Ishikawa (cell line): ENCODE measurements around the gene CHPF.

Experiments used
- CEBPB ChIP-seq: IDR thresholded peaks from 2 replicates; pipeline ENCODE4 v1.6.1; 2012
- EGR1 ChIP-seq: IDR thresholded peaks from 2 replicates; pipeline ENCODE4 v1.6.1; 2012
- EP300 ChIP-seq: IDR thresholded peaks from 2 replicates; pipeline ENCODE4 v1.6.1; 2012; ENCODE audit warnings: borderline replicate concordance
- FOXM1 ChIP-seq: IDR thresholded peaks from 2 replicates; pipeline ENCODE4 v1.6.1; 2012; ENCODE audit warnings: low read depth, borderline replicate concordance
- RAD21 ChIP-seq: IDR thresholded peaks from 2 replicates; pipeline ENCODE4 v1.6.1; 2012; ENCODE audit warnings: low read depth
- TAF1 ChIP-seq: IDR thresholded peaks from 2 replicates; pipeline ENCODE4 v1.6.1; 2012; ENCODE audit warnings: low read depth, mild to moderate bottlenecking
- YY1 ChIP-seq: IDR thresholded peaks from 2 replicates; pipeline ENCODE4 v1.6.1; 2012; ENCODE audit warnings: low read depth
- ZBTB7A ChIP-seq: IDR thresholded peaks from 2 replicates; pipeline ENCODE4 v1.6.1; 2012; ENCODE audit warnings: low read depth
- TF ChIP-seq, protein P1 (sequence below): IDR thresholded peaks from 2 replicates; pipeline ENCODE4 v1.6.1; 2012
- TF ChIP-seq, protein P2 (sequence below): IDR thresholded peaks from 2 replicates; pipeline ENCODE4 v1.6.1; 2012; ENCODE audit warnings: low read depth, mild to moderate bottlenecking

DNA sequence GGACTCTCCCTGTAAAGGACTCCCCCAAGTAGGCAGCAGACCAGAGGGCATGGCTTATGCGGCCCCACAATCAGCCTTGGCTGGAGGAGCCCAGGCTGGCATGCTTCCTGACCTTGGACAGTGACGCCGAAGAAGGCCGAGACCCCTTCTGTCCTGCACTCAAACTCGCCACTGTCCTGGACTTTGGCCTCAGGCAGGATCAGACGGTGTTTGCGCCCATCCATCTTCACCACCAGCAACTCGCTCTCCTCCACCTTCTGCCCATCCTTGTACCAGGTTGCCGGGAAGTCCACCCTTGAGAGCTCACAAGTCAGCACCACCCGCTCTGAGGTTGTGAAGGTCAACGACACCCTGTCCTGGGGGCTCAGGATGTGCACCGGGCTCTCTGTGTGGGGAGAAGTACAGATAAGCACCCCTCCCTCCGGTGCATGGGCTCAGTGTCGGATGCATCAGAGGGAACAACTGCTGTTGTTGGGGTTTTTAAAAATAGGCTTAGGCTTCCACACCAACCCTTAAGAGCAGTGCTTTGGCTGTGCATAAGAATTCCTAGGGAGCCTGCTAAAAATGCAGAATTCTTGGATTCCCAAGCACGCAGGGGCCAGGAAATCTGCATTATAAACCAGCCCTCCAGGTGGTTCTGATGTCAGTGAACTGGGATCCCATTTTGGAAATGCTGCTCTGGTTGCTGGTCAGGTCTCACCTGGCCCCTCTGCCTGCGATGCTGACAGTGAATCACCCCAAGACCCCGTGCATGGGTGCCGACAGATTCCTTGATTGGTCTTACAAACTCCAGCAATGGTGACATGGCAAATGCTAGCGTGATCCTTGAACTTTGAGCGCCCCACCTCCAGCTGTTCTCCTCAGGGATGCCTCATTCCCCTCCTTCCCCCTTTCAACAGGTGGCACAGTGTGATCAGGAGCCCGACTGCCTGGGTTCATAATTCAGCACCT lies 21.8 kb upstream of the CHPF start:
- TF ChIP-seq CEBPB: no peak
- TF ChIP-seq EGR1: no peak
- TF ChIP-seq, protein P1, sequence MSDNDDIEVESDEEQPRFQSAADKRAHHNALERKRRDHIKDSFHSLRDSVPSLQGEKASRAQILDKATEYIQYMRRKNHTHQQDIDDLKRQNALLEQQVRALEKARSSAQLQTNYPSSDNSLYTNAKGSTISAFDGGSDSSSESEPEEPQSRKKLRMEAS: no peak
- no peak for TF ChIP-seq EP300
- TF ChIP-seq, protein P2, sequence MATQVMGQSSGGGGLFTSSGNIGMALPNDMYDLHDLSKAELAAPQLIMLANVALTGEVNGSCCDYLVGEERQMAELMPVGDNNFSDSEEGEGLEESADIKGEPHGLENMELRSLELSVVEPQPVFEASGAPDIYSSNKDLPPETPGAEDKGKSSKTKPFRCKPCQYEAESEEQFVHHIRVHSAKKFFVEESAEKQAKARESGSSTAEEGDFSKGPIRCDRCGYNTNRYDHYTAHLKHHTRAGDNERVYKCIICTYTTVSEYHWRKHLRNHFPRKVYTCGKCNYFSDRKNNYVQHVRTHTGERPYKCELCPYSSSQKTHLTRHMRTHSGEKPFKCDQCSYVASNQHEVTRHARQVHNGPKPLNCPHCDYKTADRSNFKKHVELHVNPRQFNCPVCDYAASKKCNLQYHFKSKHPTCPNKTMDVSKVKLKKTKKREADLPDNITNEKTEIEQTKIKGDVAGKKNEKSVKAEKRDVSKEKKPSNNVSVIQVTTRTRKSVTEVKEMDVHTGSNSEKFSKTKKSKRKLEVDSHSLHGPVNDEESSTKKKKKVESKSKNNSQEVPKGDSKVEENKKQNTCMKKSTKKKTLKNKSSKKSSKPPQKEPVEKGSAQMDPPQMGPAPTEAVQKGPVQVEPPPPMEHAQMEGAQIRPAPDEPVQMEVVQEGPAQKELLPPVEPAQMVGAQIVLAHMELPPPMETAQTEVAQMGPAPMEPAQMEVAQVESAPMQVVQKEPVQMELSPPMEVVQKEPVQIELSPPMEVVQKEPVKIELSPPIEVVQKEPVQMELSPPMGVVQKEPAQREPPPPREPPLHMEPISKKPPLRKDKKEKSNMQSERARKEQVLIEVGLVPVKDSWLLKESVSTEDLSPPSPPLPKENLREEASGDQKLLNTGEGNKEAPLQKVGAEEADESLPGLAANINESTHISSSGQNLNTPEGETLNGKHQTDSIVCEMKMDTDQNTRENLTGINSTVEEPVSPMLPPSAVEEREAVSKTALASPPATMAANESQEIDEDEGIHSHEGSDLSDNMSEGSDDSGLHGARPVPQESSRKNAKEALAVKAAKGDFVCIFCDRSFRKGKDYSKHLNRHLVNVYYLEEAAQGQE: no peak
- no peak for TF ChIP-seq ZBTB7A
- TF ChIP-seq FOXM1: no peak
- no peak for TF ChIP-seq YY1
- TF ChIP-seq RAD21: no peak
- no peak for TF ChIP-seq TAF1
